ENCODE measurements around the gene TMEM178B.
"Not testable (repeated sequence)": the region's sequence is repeated elsewhere in the genome, so short reads cannot be mapped to it uniquely, and the experiment has no call there.

TMEM178B gene

GRCh38 chr7:141073641-141074161, at the start of gene TMEM178B:
Gene TMEM178B, plus strand, starts transcription at chr7:141074064.
- no peak for DNase-seq

- DNase-seq, result no peak
Measured at GRCh38 chr7:141024668-141025067, 49.2 kb upstream of the TMEM178B start.

GRCh38 chr7:141027043-141027442, 46.8 kb upstream of the TMEM178B start:
- DNase-seq, result peak; percentile 15

- no peak for DNase-seq
Measured at GRCh38 chr7:141028767-141029166, 45.1 kb upstream of the TMEM178B start.

GRCh38 chr7:141032539-141033323, 41.1 kb upstream of the TMEM178B start:
- not testable (repeated sequence) for DNase-seq

- DNase-seq, result not testable (repeated sequence)
Measured at GRCh38 chr7:141038100-141038499, 35.8 kb upstream of the TMEM178B start.

- DNase-seq, result no peak
Measured at GRCh38 chr7:141039376-141039775, 34.5 kb upstream of the TMEM178B start.

GRCh38 chr7:141042222-141043193, 31.4 kb upstream of the TMEM178B start:
- DNase-seq, result no peak

GRCh38 chr7:141043616-141044015, 30.2 kb upstream of the TMEM178B start:
- no peak for DNase-seq

GRCh38 chr7:141045126-141045841, 28.6 kb upstream of the TMEM178B start:
- no peak for DNase-seq

GRCh38 chr7:141045842-141046620, 27.8 kb upstream of the TMEM178B start:
- DNase-seq, result no peak

GRCh38 chr7:141053626-141054025, 20.2 kb upstream of the TMEM178B start:
- no peak for DNase-seq

- DNase-seq, result no peak
Measured at GRCh38 chr7:141055146-141055545, 18.7 kb upstream of the TMEM178B start.

- no peak for DNase-seq
Measured at GRCh38 chr7:141057788-141058187, 16.1 kb upstream of the TMEM178B start.

- not testable (repeated sequence) for DNase-seq
Measured at GRCh38 chr7:141067856-141068255, 6.0 kb upstream of the TMEM178B start.

GRCh38 chr7:141071260-141071854, 2.5 kb upstream of the TMEM178B start:
- DNase-seq, result peak; percentile 47

- DNase-seq, result no peak
Measured at GRCh38 chr7:141071855-141072547, 1.9 kb upstream of the TMEM178B start.

GRCh38 chr7:141072548-141073172, 1.2 kb upstream of the TMEM178B start:
- peak; percentile 20 for DNase-seq

- DNase-seq, result peak; percentile 32
Measured at GRCh38 chr7:141073173-141073640, 657 bp upstream of the TMEM178B start.

All from hematopoietic multipotent progenitor cell treated with erythropoietin and hydrocortisone succinate and interleukin-3 and kit ligand, for 6 days (in vitro differentiated cells).